GM12878 (cell line): ENCODE measurements around the gene SSR2. TPM values are rescaled to one million over a fixed set of nuclear protein-coding genes. Genes with fewer than 3 reads are reported as not detected.

Experiments used
- ATAC-seq: fragments of 200-7000 bp; cut with Tn5 transposase; 3 replicates; pipeline ENCODE4 v1.9.1; 2020; ENCODE audit warnings: mild to moderate bottlenecking, moderate library complexity
- BruUV-seq: library from RNA; stranded (reverse); fragments of 400-500 nt; replicated peaks from 2 replicates; lab custom pipeline; 2021; lab: Mats Ljungman, UMichigan
- CTCF ChIA-PET: fragments of 300-600 bp; sonication (Branson Sonifier 250); formaldehyde crosslinking; extraction: SDS; loops from one replicate; lab custom pipeline; 2021; ENCODE audit warnings: inconsistent platforms; lab: Yijun Ruan, JAX
- POLR2A ChIA-PET: fragments of 350-600 bp; formaldehyde crosslinking; extraction: SDS; loops from one replicate; lab custom pipeline; 2021; ENCODE audit warnings: inconsistent platforms; lab: Charles Lee
- RAD21 ChIA-PET: fragments of 300-600 bp; sonication (Branson Sonifier 250); formaldehyde crosslinking; loops from one replicate; lab custom pipeline; 2023; ENCODE audit warnings: antibody characterized with exemption; ENCODE audit not compliant: unreplicated experiment; lab: Charles Lee
- SMC1A ChIA-PET: fragments of 300-600 bp; sonication (Branson Sonifier 250); formaldehyde crosslinking; loops from one replicate; lab custom pipeline; 2023; ENCODE audit not compliant: unreplicated experiment, uncharacterized antibody; lab: Charles Lee
- DNase-seq: peaks from one replicate; pipeline ENCODE4 v3.0.0-alpha.2; 2011; ENCODE audit warnings: low read depth, low spot score
- FAIRE-seq: peaks from 3 replicates; lab custom pipeline; 2011; peaks lifted over from hg19 to GRCh38; lab: Jason Lieb, UNC
- H2AFZ ChIP-seq: 2 replicates; pipeline ENCODE4 v1.6.0; 2011; ENCODE audit warnings: low read depth, low read length, control low read depth; ENCODE audit not compliant: control insufficient read depth
- H3K27ac ChIP-seq: 2 replicates; pipeline ENCODE4 v1.5.1; 2011; ENCODE audit warnings: control low read depth; ENCODE audit not compliant: control insufficient read depth, insufficient read depth
- H3K27me3 ChIP-seq, 2 experiments: replicated peaks in 1 of 2; 2 replicates each; pipeline versions ENCODE4 v1.6.0 to v1.6.1; 2011; ENCODE audit warnings: low read length in 1 of 2; ENCODE audit not compliant: control insufficient read depth in 2 of 2, insufficient read depth in 2 of 2
- H3K36me3 ChIP-seq, 2 experiments: 2 replicates each; pipeline ENCODE4 v1.5.1; 2011; ENCODE audit warnings: low read length in 1 of 2; ENCODE audit not compliant: control insufficient read depth in 2 of 2, insufficient read depth in 2 of 2
- H3K4me1 ChIP-seq: 2 replicates; pipeline ENCODE4 v1.6.1; 2011; ENCODE audit warnings: mild to moderate bottlenecking, low read length, moderate library complexity, mixed read lengths; ENCODE audit not compliant: control insufficient read depth, insufficient read depth
- H3K4me2 ChIP-seq: 2 replicates; pipeline ENCODE4 v1.6.0; 2011; ENCODE audit warnings: control low read depth; ENCODE audit not compliant: control insufficient read depth, insufficient read depth
- H3K4me3 ChIP-seq: fragments of 200-600 bp; sonication (generic); 2 replicates; pipeline ENCODE4 v1.5.1; 2016
- H3K79me2 ChIP-seq: 2 replicates; pipeline ENCODE4 v1.6.0; 2011; ENCODE audit warnings: low read length; ENCODE audit not compliant: control insufficient read depth, insufficient read depth
- H3K9ac ChIP-seq: 2 replicates; pipeline ENCODE4 v1.8.0; 2011; ENCODE audit warnings: low read length, control low read depth, mixed read lengths; ENCODE audit not compliant: control insufficient read depth, insufficient read depth
- H3K9me3 ChIP-seq: replicated peaks from 3 replicates; pipeline ENCODE4 v1.5.1; 2011; ENCODE audit warnings: mild to moderate bottlenecking, low read length; ENCODE audit not compliant: control insufficient read depth, insufficient read depth
- H4K20me1 ChIP-seq: 2 replicates; pipeline ENCODE4 v1.6.0; 2011; ENCODE audit not compliant: control insufficient read depth, insufficient read depth
- ASH2L ChIP-seq: fragments of 300-600, 200-600 bp; sonication (generic); IDR thresholded peaks from 2 replicates; pipeline ENCODE4 v1.6.1; 2017; ENCODE audit warnings: low read depth, mild to moderate bottlenecking, borderline replicate concordance
- BACH1 ChIP-seq: fragments of 450-650 bp; IDR thresholded peaks from 2 replicates; pipeline ENCODE4 v1.6.1; 2017; ENCODE audit warnings: mild to moderate bottlenecking, borderline replicate concordance
- BCL11A ChIP-seq: IDR thresholded peaks from 2 replicates; pipeline ENCODE4 v1.6.1; 2011; ENCODE audit warnings: low read depth, low read length
- DPF2 ChIP-seq: fragments of 450-650 bp; IDR thresholded peaks from 2 replicates; pipeline ENCODE4 v1.6.1; 2017; ENCODE audit warnings: mild to moderate bottlenecking
- E2F4 ChIP-seq: IDR thresholded peaks from 2 replicates; pipeline ENCODE4 v1.6.1; 2012; ENCODE audit warnings: low read depth, low read length, improper control_type of control experiment
- EZH2 ChIP-seq: IDR thresholded peaks from 2 replicates; pipeline ENCODE4 v1.6.1; 2012; ENCODE audit warnings: low read depth, mild to moderate bottlenecking, control low read depth, inconsistent platforms, low read length, borderline replicate concordance; ENCODE audit not compliant: control insufficient read depth
- HDGF ChIP-seq: fragments of 450-650 bp; IDR thresholded peaks from 2 replicates; pipeline ENCODE4 v1.6.1; 2016; ENCODE audit warnings: antibody characterized with exemption
- IKZF2 ChIP-seq, 2 experiments: fragments of 450-650 bp; IDR thresholded peaks; 2 replicates each; pipeline ENCODE4 v1.6.1; 2017; ENCODE audit warnings: mild to moderate bottlenecking in 2 of 2, moderate library complexity in 2 of 2
- IRF3 ChIP-seq: fragments of 450-650 bp; IDR thresholded peaks from 2 replicates; pipeline ENCODE4 v1.6.1; 2014; ENCODE audit warnings: mild to moderate bottlenecking
- JUNB ChIP-seq: IDR thresholded peaks from 2 replicates; pipeline ENCODE4 v1.6.1; 2016; ENCODE audit warnings: antibody characterized with exemption, mild to moderate bottlenecking
- MEF2B ChIP-seq: fragments of 450-650 bp; IDR thresholded peaks from 2 replicates; pipeline ENCODE4 v1.6.1; 2018; ENCODE audit warnings: mild to moderate bottlenecking, moderate library complexity; ENCODE audit not compliant: partially characterized antibody, poor library complexity, severe bottlenecking
- MYC ChIP-seq: IDR thresholded peaks from 2 replicates; pipeline ENCODE4 v1.6.1; 2011; ENCODE audit warnings: mild to moderate bottlenecking, low read length, moderate library complexity, inconsistent platforms; ENCODE audit not compliant: insufficient read depth, insufficient replicate concordance, insufficient read length, severe bottlenecking
- NFXL1 ChIP-seq: fragments of 450-650 bp; IDR thresholded peaks from 2 replicates; pipeline ENCODE4 v1.6.1; 2017; ENCODE audit warnings: antibody characterized with exemption, mild to moderate bottlenecking, borderline replicate concordance
- RAD51 ChIP-seq: fragments of 450-650 bp; IDR thresholded peaks from 2 replicates; pipeline ENCODE4 v1.6.1; 2016; ENCODE audit warnings: moderate library complexity, mild to moderate bottlenecking, inconsistent platforms
- RELB ChIP-seq: fragments of 450-650 bp; IDR thresholded peaks from 2 replicates; pipeline ENCODE4 v1.6.1; 2017; ENCODE audit warnings: low read depth, mild to moderate bottlenecking, moderate library complexity
- SIN3A ChIP-seq: IDR thresholded peaks from 2 replicates; pipeline ENCODE4 v1.6.1; 2012; ENCODE audit warnings: low read depth, low read length, improper control_type of control experiment
- SMC3 ChIP-seq: IDR thresholded peaks from 2 replicates; pipeline ENCODE4 v1.6.1; 2011; ENCODE audit warnings: low read length, improper control_type of control experiment, borderline replicate concordance
- ZBED1 ChIP-seq: IDR thresholded peaks from 2 replicates; pipeline ENCODE4 v1.6.1; 2016; ENCODE audit warnings: borderline replicate concordance
- ZNF274 ChIP-seq: IDR thresholded peaks from one replicate; pipeline ENCODE4 v1.8.0; 2011; ENCODE audit not compliant: insufficient read length, insufficient read depth
- ZNF384 ChIP-seq: IDR thresholded peaks from 2 replicates; pipeline ENCODE4 v1.6.1; 2012; ENCODE audit warnings: low read depth, mild to moderate bottlenecking, low read length, improper control_type of control experiment, borderline replicate concordance
- ZNF622 ChIP-seq: fragments of 450-650 bp; IDR thresholded peaks from 2 replicates; pipeline ENCODE4 v1.6.1; 2017; ENCODE audit warnings: mild to moderate bottlenecking, inconsistent platforms
- WGBS: methylation state at CpG from one replicate; pipeline ENCODE4 v1.1.6; 2016; ENCODE audit warnings: low lambda C conversion rate; ENCODE audit not compliant: insufficient replicate concordance, insufficient coverage; ENCODE audit errors: missing lambda C conversion rate; 5-methylcytosine and 5-hydroxymethylcytosine counted together
- in situ Hi-C: fragments of 300-500 bp; cut with MboI; formaldehyde crosslinking; loops from 9 replicates; pipeline ENCODE4 v1.14.3; 2018; ENCODE audit warnings: mixed read lengths
- intact Hi-C: fragments of 100-400 bp; cut with micrococcal nuclease; formaldehyde crosslinking; loops from one replicate; pipeline ENCODE4 v1.14.2; 2022; ENCODE audit not compliant: unreplicated experiment
- polyA plus RNA-seq, 11 experiments: library from polyadenylated mRNA; depleted of rRNA in 4 of 11; unstranded in 6 of 11; stranded (reverse) in 5 of 11; fragments of >200 nt; fragmentation: Nextera tagmentation in 4 of 11; fragmentation: Illumina TruSeq in 1 of 11; extraction: Ambion mirVana in 4 of 11; extraction: Trizol in 1 of 11; gene quantifications; 1 replicate in 1 of 11; 2 replicates in 10 of 11; pipeline versions ENCODE4 v1.2.1 to v1.2.3, GENCODE V29; 2011 to 2016; ENCODE audit warnings: inconsistent platforms in 2 of 11, missing spikeins in 2 of 11, low read depth in 1 of 11
- total RNA-seq, 4 experiments: library from RNA; depleted of rRNA in 3 of 4; stranded (reverse); fragments of >200 nt in 3 of 4; fragmentation: Illumina TruSeq in 1 of 4; extraction: Trizol in 1 of 4; gene quantifications; 2 replicates each; pipeline versions ENCODE4 v1.2.1 to v1.2.3, GENCODE V29; 2013 to 2021

The SSR2 gene
- total and polyA plus RNA-seq, 10 of the 15 experiments (the other 5 are each of a cell fraction or from before 2014, with no cell fraction given): 207 to 553 (median 315) TPM

GRCh38 chr1:155970531-155971167 is 50.1 kb downstream of the SSR2 start:
- Histone ChIP-seq H3K4me2 (peak overlapping the region; percentile 64), H3K4me3 (peak overlapping the region; percentile 70), H2AFZ (no peak overlapping the region), H3K27ac (peak overlapping the region; percentile 23), H3K9ac (peak overlapping the region; percentile 7; the same call in 1 of the 2 replicates), H3K36me3 (peaks cover 21 to 37% of the 10 kb centered on the region in 2 experiments), H3K4me1 (peaks cover 57% of the 10 kb centered on the region), H3K27me3 (no peaks in the 10 kb centered on the region), H3K9me3 (no peaks in the 10 kb centered on the region), H4K20me1 (peaks cover 13% of the 10 kb centered on the region), H3K79me2 (peaks cover 85% of the 10 kb centered on the region)
- BruUV-seq: no TSS peak
- no peak for DNase-seq
- ChIA-PET CTCF (interaction anchor here (0.6 to 2.8 kb wide), 7 partner anchors 10 to 96 kb away, joined by 3 to 14 read pairs (median 4); no protein-coding TSS in a partner anchor), SMC1A (interaction anchor here (1.1 to 16.7 kb wide), 8 partner anchors 8 to 40 kb away, joined by 3 to 152 read pairs (median 7); partner anchors contain the start of genes ARHGEF2 and KHDC4), RAD21 (interaction anchor here (1.0 to 2.5 kb wide), 7 partner anchors 10 to 95 kb away, joined by 3 to 18 read pairs (median 5); partner anchors contain the start of gene KHDC4), POLR2A (interaction anchor here (0.6 to 14.9 kb wide), 7 partner anchors 9 to 111 kb away, joined by 3 to 273 read pairs (median 5); partner anchors contain the start of genes RXFP4 and SYT11)
- intact Hi-C loops (no loop called here), in situ Hi-C loops (no loop called here)
- peak; percentile 90 for ATAC-seq
- FAIRE-seq: peak; percentile 69
- WGBS: 11% methylated on average over 11 of the region's 11 CpGs
- TF ChIP-seq RAD51 (peak; percentile 60; the same call in 1 of the 2 replicates), RELB (peak; percentile 53; the same call in 1 of the 2 replicates), MYC (no peak), SIN3A (peak; percentile 84; the same call in 1 of the 2 replicates), E2F4 (no peak), JUNB (no peak), HDGF (peak; percentile 97), ZBED1 (no peak), ZNF384 (no peak), DPF2 (0 out of 2 replicates have a peak, but pooled peaks have one; percentile 80), SMC3 (peak; percentile 7; the same call in 1 of the 2 replicates), NFXL1 (no peak), IKZF2 (IDR thresholded peaks at IDR 0.05) (peak; percentile 46 to 69; a peak in 2 of 4 replicates), EZH2 (no peak), BCL11A (0 out of 2 replicates have a peak, but pooled peaks have one; percentile 34), MEF2B (no peak), ZNF622 (no peak), ASH2L (no peak), ZNF274 (no peak), BACH1 (peak; percentile 48; the same call in 1 of the 2 replicates), IRF3 (no peak)
